CD14-positive monocyte (primary cell): Measurements from ENCODE around the gene CLCN2. TPM values are rescaled to one million over a fixed set of nuclear protein-coding genes. Genes with fewer than 3 reads are reported as not detected.

Experiments
- DNase-seq, 3 donors: peaks; one replicate each; pipeline ENCODE4 v3.0.0-alpha.2; 2011 to 2022
- H2AFZ ChIP-seq: 2 replicates; pipeline ENCODE4 v1.6.0; 2012; ENCODE audit warnings: mild to moderate bottlenecking, low read depth, low read length, inconsistent platforms; ENCODE audit not compliant: insufficient read depth, poor library complexity, severe bottlenecking
- H3K27ac ChIP-seq, 2 donors: 1 replicate in 1 of 2; 2 replicates in 1 of 2; pipeline ENCODE4 v1.5.1; 2012 to 2013; ENCODE audit warnings: low read length in 2 of 2, control low read depth in 1 of 2, inconsistent platforms in 1 of 2, low read depth in 1 of 2, mild to moderate bottlenecking in 1 of 2
- H3K27me3 ChIP-seq, 2 donors: one replicate each; pipeline versions ENCODE4 v1.6.0 to v1.6.1; 2011 to 2013; ENCODE audit warnings: low read length in 2 of 2; ENCODE audit not compliant: control insufficient read depth in 2 of 2, insufficient read depth in 2 of 2
- H3K36me3 ChIP-seq, 2 donors: replicated peaks in 1 of 2; 1 replicate in 1 of 2; 2 replicates in 1 of 2; pipeline versions ENCODE4 v1.5.1 to v1.6.1; 2012 to 2013; ENCODE audit warnings: low read length in 2 of 2, control low read depth in 1 of 2, inconsistent platforms in 1 of 2, mild to moderate bottlenecking in 1 of 2; ENCODE audit not compliant: insufficient read depth in 2 of 2, control insufficient read depth in 1 of 2
- H3K4me1 ChIP-seq, 2 donors: 1 replicate in 1 of 2; 2 replicates in 1 of 2; pipeline versions ENCODE4 v1.5.1 to v1.6.1; 2012 to 2013; ENCODE audit warnings: low read length in 2 of 2, control low read depth in 1 of 2, inconsistent platforms in 1 of 2, mild to moderate bottlenecking in 1 of 2, moderate library complexity in 1 of 2; ENCODE audit not compliant: insufficient read depth in 2 of 2, control insufficient read depth in 1 of 2
- H3K4me2 ChIP-seq: replicated peaks from 2 replicates; pipeline ENCODE3; 2012; ENCODE audit warnings: low read length, moderate library complexity, mild to moderate bottlenecking; ENCODE audit not compliant: poor library complexity, severe bottlenecking; ENCODE audit errors: extremely low read depth
- H3K4me3 ChIP-seq, 3 experiments: fragments of 200-600 bp in 1 of 3; sonication (generic) in 1 of 3; replicated peaks in 1 of 3; 1 replicate in 2 of 3; 2 replicates in 1 of 3; pipeline ENCODE4 v1.5.1; 2011 to 2013; ENCODE audit warnings: low read length in 3 of 3, mild to moderate bottlenecking in 3 of 3, control low read depth in 2 of 3, low read depth in 2 of 3, inconsistent platforms in 1 of 3, moderate library complexity in 1 of 3
- H3K79me2 ChIP-seq: 2 replicates; pipeline ENCODE4 v1.6.0; 2012; ENCODE audit warnings: mild to moderate bottlenecking, control low read depth, inconsistent platforms, low read length, moderate library complexity; ENCODE audit not compliant: insufficient read depth
- H3K9ac ChIP-seq: 2 replicates; pipeline ENCODE4 v1.6.0; 2017; ENCODE audit warnings: low read length, mild to moderate bottlenecking; ENCODE audit not compliant: insufficient read depth, poor library complexity, severe bottlenecking
- H3K9me3 ChIP-seq, 2 donors: replicated peaks in 1 of 2; 1 replicate in 1 of 2; 2 replicates in 1 of 2; pipeline versions ENCODE4 v1.5.1 to v1.6.1; 2012 to 2013; ENCODE audit warnings: low read length in 2 of 2, control low read depth in 1 of 2; ENCODE audit not compliant: control insufficient read depth in 1 of 2, insufficient read depth in 1 of 2
- H4K20me1 ChIP-seq: 2 replicates; pipeline ENCODE4 v1.6.0; 2012; ENCODE audit warnings: mild to moderate bottlenecking, low read length, control low read depth, moderate library complexity; ENCODE audit not compliant: insufficient read depth
- H3K27ac Mint-ChIP-seq, 7 donors: one replicate each; pipeline ENCODE4 v1.8.0; 2020; ENCODE audit warnings: mild to moderate bottlenecking in 7 of 7, mixed read lengths in 7 of 7, moderate library complexity in 6 of 7, inconsistent platforms in 2 of 7
- H3K27me3 Mint-ChIP-seq, 3 donors: one replicate each; pipeline ENCODE4 v1.8.0; 2021 to 2022; ENCODE audit warnings: low read depth in 3 of 3, mild to moderate bottlenecking in 3 of 3, mixed read lengths in 3 of 3, moderate library complexity in 3 of 3, inconsistent platforms in 1 of 3
- H3K36me3 Mint-ChIP-seq, 2 donors: one replicate each; pipeline ENCODE4 v1.8.0; 2020; ENCODE audit warnings: mixed read lengths in 2 of 2, inconsistent platforms in 1 of 2, mild to moderate bottlenecking in 1 of 2
- H3K4me1 Mint-ChIP-seq: one replicate; pipeline ENCODE4 v1.8.0; 2020; ENCODE audit warnings: mild to moderate bottlenecking, mixed read lengths
- H3K4me3 Mint-ChIP-seq, 2 donors: one replicate each; pipeline ENCODE4 v1.8.0; 2020; ENCODE audit warnings: mild to moderate bottlenecking in 2 of 2, mixed read lengths in 2 of 2, moderate library complexity in 1 of 2
- H3K9me3 Mint-ChIP-seq, 7 donors: one replicate each; pipeline ENCODE4 v1.8.0; 2020 to 2022; ENCODE audit warnings: mixed read lengths in 7 of 7, mild to moderate bottlenecking in 6 of 7, moderate library complexity in 6 of 7, inconsistent platforms in 2 of 7
- WGBS: methylation state at CpG from one replicate; pipeline ENCODE4 v1.1.5; 2013; ENCODE audit warnings: missing lambda C conversion rate; ENCODE audit not compliant: insufficient coverage; 5-methylcytosine and 5-hydroxymethylcytosine counted together
- intact Hi-C, 2 donors: fragments of 100-400 bp; cut with micrococcal nuclease; formaldehyde crosslinking; loops; one replicate each; pipeline versions ENCODE4 v1.15.0 to v1.15.1; 2023
- polyA plus RNA-seq, 3 donors: library from polyadenylated mRNA; depleted of rRNA in 1 of 3; unstranded in 2 of 3; stranded (reverse) in 1 of 3; fragments of 300-500 nt in 2 of 3; fragments of >200 nt in 1 of 3; fragmentation: Illumina TruSeq in 2 of 3; gene quantifications; 1 replicate in 2 of 3; 2 replicates in 1 of 3; pipeline ENCODE4 v1.2.3, GENCODE V29; 2012 to 2021
- TF ChIP-seq, protein P1 (sequence below): fragments of 200-600 bp; IDR thresholded peaks from one replicate; pipeline ENCODE4 v1.8.0; 2022; ENCODE audit warnings: antibody characterized with exemption, mild to moderate bottlenecking

CLCN2 gene
- polyA plus RNA-seq, 3 donors, result 0.16 to 2.7 TPM; not detected in 1

DNA sequence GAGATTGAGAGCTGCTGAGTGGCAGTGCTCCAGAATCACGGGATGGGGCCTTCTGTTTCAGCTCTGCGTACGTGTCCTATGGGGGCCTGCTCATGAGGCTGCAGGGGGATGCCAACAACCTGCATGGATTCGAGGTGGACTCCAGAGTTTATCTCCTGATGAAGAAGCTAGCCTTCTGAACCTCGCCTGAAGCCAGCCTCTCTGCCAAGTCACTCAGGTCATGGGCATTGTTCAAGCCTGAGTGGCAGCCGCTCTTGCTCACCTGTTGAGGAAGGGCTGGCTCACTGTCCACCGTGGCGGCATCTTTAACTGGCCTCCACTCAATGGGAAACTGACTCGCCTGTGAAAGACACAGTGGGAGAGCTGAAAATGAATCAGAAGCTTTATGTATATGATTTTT, 6.7 kb upstream of the CLCN2 start:
- Histone ChIP-seq H3K27me3 (no peaks in the 10 kb centered on the region), H3K4me3 (no peak overlapping the region), H3K27ac (no peak overlapping the region), H3K36me3 (peaks cover 17 to 48% of the 10 kb centered on the region in 2 donors), H3K79me2 (peaks cover 18% of the 10 kb centered on the region), H3K4me1 (peaks cover 8 to 19% of the 10 kb centered on the region in 2 donors), H3K9ac (no peak overlapping the region), H3K9me3 (no peaks in the 10 kb centered on the region), H3K4me2 (no peak overlapping the region), H2AFZ (no peak overlapping the region), H4K20me1 (no peaks in the 10 kb centered on the region)
- Mint-ChIP-seq H3K9me3 (peaks cover 0 to 2% (median 0%) of the 10 kb centered on the region in 7 donors), H3K27me3 (peaks cover 2 to 9% (median 6%) of the 10 kb centered on the region in 3 donors), H3K36me3 (peaks cover 41 to 44% of the 10 kb centered on the region in 2 donors), H3K4me1 (peaks cover 25% of the 10 kb centered on the region), H3K4me3 (no peak overlapping the region), H3K27ac (no peak overlapping the region)
- TF ChIP-seq, protein P1, sequence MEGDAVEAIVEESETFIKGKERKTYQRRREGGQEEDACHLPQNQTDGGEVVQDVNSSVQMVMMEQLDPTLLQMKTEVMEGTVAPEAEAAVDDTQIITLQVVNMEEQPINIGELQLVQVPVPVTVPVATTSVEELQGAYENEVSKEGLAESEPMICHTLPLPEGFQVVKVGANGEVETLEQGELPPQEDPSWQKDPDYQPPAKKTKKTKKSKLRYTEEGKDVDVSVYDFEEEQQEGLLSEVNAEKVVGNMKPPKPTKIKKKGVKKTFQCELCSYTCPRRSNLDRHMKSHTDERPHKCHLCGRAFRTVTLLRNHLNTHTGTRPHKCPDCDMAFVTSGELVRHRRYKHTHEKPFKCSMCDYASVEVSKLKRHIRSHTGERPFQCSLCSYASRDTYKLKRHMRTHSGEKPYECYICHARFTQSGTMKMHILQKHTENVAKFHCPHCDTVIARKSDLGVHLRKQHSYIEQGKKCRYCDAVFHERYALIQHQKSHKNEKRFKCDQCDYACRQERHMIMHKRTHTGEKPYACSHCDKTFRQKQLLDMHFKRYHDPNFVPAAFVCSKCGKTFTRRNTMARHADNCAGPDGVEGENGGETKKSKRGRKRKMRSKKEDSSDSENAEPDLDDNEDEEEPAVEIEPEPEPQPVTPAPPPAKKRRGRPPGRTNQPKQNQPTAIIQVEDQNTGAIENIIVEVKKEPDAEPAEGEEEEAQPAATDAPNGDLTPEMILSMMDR, result no peak
- DNase-seq, result no peak
- 86% methylated on average over 8 of the region's 9 CpGs for WGBS
- intact Hi-C loops, result no loop called here

DNA sequence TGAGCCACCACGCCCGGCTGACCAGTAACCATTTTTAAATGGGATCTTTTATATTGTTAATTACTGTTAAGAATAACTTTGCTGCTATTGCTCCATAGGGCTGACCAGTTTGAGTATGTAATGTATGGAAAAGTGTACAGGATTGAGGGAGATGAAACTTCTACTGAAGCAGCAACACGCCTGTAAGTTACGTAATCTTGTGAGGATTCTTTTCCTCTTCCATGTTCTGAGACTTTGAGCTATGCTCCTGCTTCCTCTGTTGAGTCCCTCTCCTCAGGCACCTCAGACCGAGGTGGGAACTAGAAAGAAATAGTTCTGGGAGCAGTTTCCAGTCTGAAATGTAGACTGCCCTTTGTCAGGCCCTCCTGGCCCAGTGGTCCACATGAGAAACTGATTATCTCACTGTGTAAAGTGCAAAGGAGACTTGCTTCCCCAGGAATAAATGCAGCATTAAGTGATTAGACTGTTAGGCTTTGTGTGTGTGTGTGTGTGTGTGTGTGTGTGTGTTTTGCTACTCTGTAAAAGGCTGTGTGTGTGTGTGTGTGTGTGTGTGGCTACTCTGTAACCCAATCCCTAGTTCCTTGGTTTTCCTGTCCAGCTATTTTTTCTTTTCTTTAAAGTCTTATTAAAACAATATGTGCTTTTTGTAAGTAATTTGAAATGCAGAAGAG, 5.3 kb upstream of the CLCN2 start:
- Histone ChIP-seq H3K4me1 (peaks cover 15 to 32% of the 10 kb centered on the region in 2 donors), H3K9me3 (no peaks in the 10 kb centered on the region), H3K27me3 (no peaks in the 10 kb centered on the region), H3K4me2 (no peak overlapping the region), H3K79me2 (peaks cover 18% of the 10 kb centered on the region), H3K36me3 (peaks cover 17 to 48% of the 10 kb centered on the region in 2 donors), H3K27ac (no peak overlapping the region), H3K4me3 (no peak overlapping the region), H3K9ac (no peak overlapping the region), H2AFZ (no peak overlapping the region), H4K20me1 (no peaks in the 10 kb centered on the region)
- TF ChIP-seq, protein P1, result no peak
- intact Hi-C loops, result loop anchor here in 1 of 2 donors (2.0 kb wide), 1 partner anchor 178 kb away; no protein-coding TSS in a partner anchor
- WGBS, result no CpG with 5 or more reads among the region's 5 CpGs
- Mint-ChIP-seq H3K9me3 (peaks cover 0 to 2% (median 0%) of the 10 kb centered on the region in 7 donors), H3K27ac (peak overlapping the region in 2 of 7 donors; percentile 65 to 71), H3K4me3 (no peak overlapping the region), H3K36me3 (peaks cover 41 to 44% of the 10 kb centered on the region in 2 donors), H3K27me3 (peaks cover 0 to 4% (median 0%) of the 10 kb centered on the region in 3 donors), H3K4me1 (peaks cover 30% of the 10 kb centered on the region)
- no peak for DNase-seq
